H9 (cell line): Measurements from ENCODE around the gene CALY. TPM values are rescaled to one million over a fixed set of nuclear protein-coding genes. Genes with fewer than 3 reads are reported as not detected.

Experiments
- DNase-seq: peaks from one replicate; pipeline ENCODE4 v3.0.0-alpha.2; 2017
- H2AFZ ChIP-seq: one replicate; pipeline ENCODE4 v1.6.1; 2013; ENCODE audit warnings: mild to moderate bottlenecking, low read length, control low read depth, moderate library complexity
- H2AK5ac ChIP-seq: 2 replicates; pipeline ENCODE4 v1.6.1; 2013; ENCODE audit warnings: low read length, control low read depth, mixed read lengths; ENCODE audit not compliant: insufficient read length
- H2BK120ac ChIP-seq: one replicate; pipeline ENCODE4 v1.6.1; 2013; ENCODE audit warnings: low read depth, mild to moderate bottlenecking, low read length, control low read depth, inconsistent platforms; ENCODE audit not compliant: poor library complexity, severe bottlenecking
- H2BK12ac ChIP-seq: 2 replicates; pipeline ENCODE4 v1.6.1; 2013; ENCODE audit warnings: low read length, control low read depth, mixed read lengths, low read depth; ENCODE audit not compliant: insufficient read length
- H2BK15ac ChIP-seq: 2 replicates; pipeline ENCODE4 v1.6.1; 2013; ENCODE audit warnings: low read depth, low read length, control low read depth
- H2BK20ac ChIP-seq: one replicate; pipeline ENCODE4 v1.6.1; 2013; ENCODE audit warnings: low read depth, mild to moderate bottlenecking, low read length, control low read depth, inconsistent platforms; ENCODE audit not compliant: poor library complexity, severe bottlenecking
- H2BK5ac ChIP-seq: 2 replicates; pipeline ENCODE4 v1.6.1; 2013; ENCODE audit warnings: low read length, control low read depth, mixed read lengths; ENCODE audit not compliant: insufficient read length
- H3K14ac ChIP-seq: 2 replicates; pipeline ENCODE4 v1.6.1; 2013; ENCODE audit warnings: low read length, control low read depth; ENCODE audit not compliant: insufficient read depth
- H3K18ac ChIP-seq: 2 replicates; pipeline ENCODE4 v1.6.1; 2013; ENCODE audit warnings: low read depth, mild to moderate bottlenecking, mixed read lengths, low read length, control low read depth; ENCODE audit not compliant: insufficient read length
- H3K23ac ChIP-seq: 2 replicates; pipeline ENCODE4 v1.6.1; 2013; ENCODE audit warnings: low read length, control low read depth, mixed read lengths, low read depth; ENCODE audit not compliant: insufficient read length
- H3K23me2 ChIP-seq: 2 replicates; pipeline ENCODE4 v1.6.1; 2013; ENCODE audit warnings: low read depth, mild to moderate bottlenecking, mixed read lengths, low read length, control low read depth; ENCODE audit not compliant: insufficient read length, poor library complexity, severe bottlenecking
- H3K27ac ChIP-seq: 2 replicates; pipeline ENCODE4 v1.5.1; 2013; ENCODE audit warnings: low read length, control low read depth, mixed read lengths, low read depth; ENCODE audit not compliant: insufficient read length
- H3K27me3 ChIP-seq: 2 replicates; pipeline ENCODE4 v1.6.1; 2013; ENCODE audit warnings: low read length, control low read depth, inconsistent platforms; ENCODE audit not compliant: insufficient read depth
- H3K4ac ChIP-seq: 2 replicates; pipeline ENCODE4 v1.6.1; 2013; ENCODE audit warnings: low read depth, mild to moderate bottlenecking, control low read depth, inconsistent platforms, low read length, moderate library complexity
- H3K4me1 ChIP-seq: 2 replicates; pipeline ENCODE4 v1.6.1; 2013; ENCODE audit warnings: low read length, control low read depth, inconsistent platforms; ENCODE audit not compliant: insufficient read depth
- H3K4me2 ChIP-seq: 2 replicates; pipeline ENCODE4 v1.6.1; 2013; ENCODE audit warnings: low read length, control low read depth, mixed read lengths; ENCODE audit not compliant: insufficient read length, insufficient read depth
- H3K56ac ChIP-seq: 2 replicates; pipeline ENCODE4 v1.6.1; 2013; ENCODE audit warnings: low read depth, mild to moderate bottlenecking, mixed read lengths, low read length, control low read depth; ENCODE audit not compliant: insufficient read length
- H3K79me1 ChIP-seq: 2 replicates; pipeline ENCODE4 v1.6.1; 2013; ENCODE audit warnings: low read depth, mild to moderate bottlenecking, moderate library complexity, low read length, control low read depth, inconsistent platforms; ENCODE audit not compliant: insufficient read depth, poor library complexity, severe bottlenecking
- H3K79me2 ChIP-seq: 2 replicates; pipeline ENCODE4 v1.6.1; 2013; ENCODE audit warnings: low read length, control low read depth, inconsistent platforms; ENCODE audit not compliant: insufficient read depth
- H3K9ac ChIP-seq: 2 replicates; pipeline ENCODE4 v1.6.1; 2013; ENCODE audit warnings: low read length, control low read depth, mixed read lengths; ENCODE audit not compliant: insufficient read length; ENCODE audit errors: extremely low read depth
- H3K9me3 ChIP-seq: one replicate; pipeline ENCODE4 v1.6.1; 2013; ENCODE audit warnings: low read depth, low read length, inconsistent platforms; ENCODE audit not compliant: control insufficient read depth
- H3T11ph ChIP-seq: one replicate; pipeline ENCODE4 v1.6.1; 2013; ENCODE audit warnings: mild to moderate bottlenecking, low read length, control low read depth, inconsistent platforms
- H4K20me1 ChIP-seq: one replicate; pipeline ENCODE4 v1.6.1; 2013; ENCODE audit not compliant: control insufficient read depth, insufficient read length, insufficient read depth
- H4K5ac ChIP-seq: 2 replicates; pipeline ENCODE4 v1.6.1; 2013; ENCODE audit warnings: low read depth, mild to moderate bottlenecking, mixed read lengths, low read length, control low read depth; ENCODE audit not compliant: insufficient read length
- H4K8ac ChIP-seq: replicated peaks from 2 replicates; pipeline ENCODE4 v1.6.1; 2013; ENCODE audit warnings: low read length, control low read depth, mixed read lengths, low read depth; ENCODE audit not compliant: insufficient read length
- H4K91ac ChIP-seq: 2 replicates; pipeline ENCODE4 v1.6.1; 2013; ENCODE audit warnings: low read depth, mild to moderate bottlenecking, moderate library complexity, mixed read lengths, low read length, control low read depth; ENCODE audit not compliant: insufficient read length
- H3K27ac Mint-ChIP-seq, 3 experiments: 2 replicates in 2 of 3; 3 replicates in 1 of 3; pipeline ENCODE4 v1.8.0; 2020 to 2021; ENCODE audit warnings: mixed read lengths in 3 of 3, mild to moderate bottlenecking in 1 of 3, moderate library complexity in 1 of 3
- H3K27me3 Mint-ChIP-seq: 2 replicates; pipeline ENCODE4 v1.8.0; 2021; ENCODE audit warnings: low read depth, mild to moderate bottlenecking, moderate library complexity, mixed read lengths
- H3K36me3 Mint-ChIP-seq, 3 experiments: 2 replicates in 2 of 3; 3 replicates in 1 of 3; pipeline ENCODE4 v1.8.0; 2020 to 2021; ENCODE audit warnings: low read depth in 3 of 3, mixed read lengths in 3 of 3; ENCODE audit not compliant: insufficient read depth in 1 of 3
- H3K4me1 Mint-ChIP-seq, 2 experiments: 2 replicates each; pipeline ENCODE4 v1.8.0; 2020; ENCODE audit warnings: mixed read lengths in 2 of 2
- H3K4me3 Mint-ChIP-seq, 2 experiments: 2 replicates in 1 of 2; 3 replicates in 1 of 2; pipeline ENCODE4 v1.8.0; 2020 to 2021; ENCODE audit warnings: mild to moderate bottlenecking in 2 of 2, mixed read lengths in 2 of 2, moderate library complexity in 1 of 2
- H3K9me3 Mint-ChIP-seq, 2 experiments: 2 replicates in 1 of 2; 3 replicates in 1 of 2; pipeline ENCODE4 v1.8.0; 2020; ENCODE audit warnings: mild to moderate bottlenecking in 2 of 2, mixed read lengths in 2 of 2, moderate library complexity in 1 of 2
- WGBS: extraction: QIAGEN DNeasy Blood & Tissue Kit; methylation state at CpG from one replicate; pipeline ENCODE4 v1.1.7; 2013; ENCODE audit warnings: missing lambda C conversion rate, low lambda C conversion rate, mixed read lengths; ENCODE audit not compliant: insufficient read length; ENCODE audit errors: extremely low coverage; 5-methylcytosine and 5-hydroxymethylcytosine counted together
- total RNA-seq: library from RNA; stranded (reverse); gene quantifications from 2 replicates; pipeline ENCODE4 v1.2.1, GENCODE V29; 2021
- TF ChIP-seq, protein P1 (sequence below): fragments of 200-600 bp; sonication (generic); conservative IDR thresholded peaks from 3 replicates; pipeline ENCODE4 v1.8.0; 2021; ENCODE audit warnings: antibody characterized with exemption, mild to moderate bottlenecking

The CALY gene
- total RNA-seq, 1 experiment from 2014 or later = 2.9 TPM

DNA sequence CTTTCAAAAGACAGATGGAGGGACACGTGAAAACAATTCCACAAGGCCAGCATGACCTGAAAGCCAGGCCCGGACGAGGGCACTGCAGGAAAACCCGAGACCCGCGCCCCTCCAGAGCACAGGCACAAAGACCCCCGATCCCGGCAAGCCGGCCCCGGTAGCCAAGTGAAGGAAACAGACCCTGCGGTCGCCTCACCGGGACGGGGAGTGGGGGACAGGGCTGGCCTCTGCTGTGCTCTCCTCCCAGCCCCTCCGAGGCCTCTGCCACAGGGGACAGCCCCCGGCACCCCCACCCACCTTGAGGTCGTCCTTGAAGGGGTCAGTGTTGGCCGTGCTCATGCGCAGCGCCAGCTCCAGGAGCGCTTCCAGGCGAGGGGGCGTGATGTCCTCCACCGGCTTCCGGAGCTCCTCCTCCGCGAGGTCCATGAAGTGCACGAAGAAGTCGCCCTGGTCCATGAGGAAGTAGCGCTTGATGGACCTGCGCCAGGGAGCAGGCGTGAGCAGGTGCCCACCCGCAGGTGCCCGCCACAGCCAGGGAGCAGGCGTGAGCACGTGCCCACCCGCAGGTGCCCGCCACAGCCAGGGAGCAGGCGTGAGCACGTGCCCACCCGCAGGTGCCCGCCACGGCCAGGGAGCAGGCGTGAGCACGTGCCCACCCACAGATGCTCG, 48.7 kb downstream of the CALY start:
- Histone ChIP-seq H2AK5ac (no peak overlapping the region), H2BK5ac (no peak overlapping the region), H3K18ac (no peak overlapping the region), H3K27me3 (no peaks in the 10 kb centered on the region), H3K4ac (no peak overlapping the region), H3K79me2 (no peaks in the 10 kb centered on the region), H3K79me1 (no peaks in the 10 kb centered on the region), H4K8ac (no peak overlapping the region), H3K23ac (no peak overlapping the region), H4K91ac (no peak overlapping the region), H4K5ac (no peak overlapping the region), H2BK12ac (no peak overlapping the region), H2BK20ac (no peak overlapping the region), H3K9ac (no peak overlapping the region), H3K4me2 (no peak overlapping the region), H3K4me1 (no peaks in the 10 kb centered on the region), H2BK120ac (no peak overlapping the region), H3K14ac (no peak overlapping the region), H3K27ac (no peak overlapping the region), H2BK15ac (no peak overlapping the region), H4K20me1 (no peaks in the 10 kb centered on the region), H3K56ac (no peak overlapping the region), H2AFZ (no peak overlapping the region), H3K23me2 (no peaks in the 10 kb centered on the region), H3T11ph (no peak overlapping the region), H3K9me3 (no peaks in the 10 kb centered on the region)
- Mint-ChIP-seq H3K27me3 (no peaks in the 10 kb centered on the region), H3K27ac (no peak overlapping the region), H3K9me3 (no peaks in the 10 kb centered on the region), H3K4me3 (no peak overlapping the region), H3K4me1 (no peaks in the 10 kb centered on the region), H3K36me3 (peaks cover 24 to 75% (median 71%) of the 10 kb centered on the region in 3 experiments; a peak in 6 of 7 replicates)
- TF ChIP-seq, protein P1, sequence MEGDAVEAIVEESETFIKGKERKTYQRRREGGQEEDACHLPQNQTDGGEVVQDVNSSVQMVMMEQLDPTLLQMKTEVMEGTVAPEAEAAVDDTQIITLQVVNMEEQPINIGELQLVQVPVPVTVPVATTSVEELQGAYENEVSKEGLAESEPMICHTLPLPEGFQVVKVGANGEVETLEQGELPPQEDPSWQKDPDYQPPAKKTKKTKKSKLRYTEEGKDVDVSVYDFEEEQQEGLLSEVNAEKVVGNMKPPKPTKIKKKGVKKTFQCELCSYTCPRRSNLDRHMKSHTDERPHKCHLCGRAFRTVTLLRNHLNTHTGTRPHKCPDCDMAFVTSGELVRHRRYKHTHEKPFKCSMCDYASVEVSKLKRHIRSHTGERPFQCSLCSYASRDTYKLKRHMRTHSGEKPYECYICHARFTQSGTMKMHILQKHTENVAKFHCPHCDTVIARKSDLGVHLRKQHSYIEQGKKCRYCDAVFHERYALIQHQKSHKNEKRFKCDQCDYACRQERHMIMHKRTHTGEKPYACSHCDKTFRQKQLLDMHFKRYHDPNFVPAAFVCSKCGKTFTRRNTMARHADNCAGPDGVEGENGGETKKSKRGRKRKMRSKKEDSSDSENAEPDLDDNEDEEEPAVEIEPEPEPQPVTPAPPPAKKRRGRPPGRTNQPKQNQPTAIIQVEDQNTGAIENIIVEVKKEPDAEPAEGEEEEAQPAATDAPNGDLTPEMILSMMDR = no peak
- no CpG with 5 or more reads among the region's 46 CpGs for WGBS
- DNase-seq = no peak
